ENCODE measurements around the gene NKD1.

NKD1 gene

DNA sequence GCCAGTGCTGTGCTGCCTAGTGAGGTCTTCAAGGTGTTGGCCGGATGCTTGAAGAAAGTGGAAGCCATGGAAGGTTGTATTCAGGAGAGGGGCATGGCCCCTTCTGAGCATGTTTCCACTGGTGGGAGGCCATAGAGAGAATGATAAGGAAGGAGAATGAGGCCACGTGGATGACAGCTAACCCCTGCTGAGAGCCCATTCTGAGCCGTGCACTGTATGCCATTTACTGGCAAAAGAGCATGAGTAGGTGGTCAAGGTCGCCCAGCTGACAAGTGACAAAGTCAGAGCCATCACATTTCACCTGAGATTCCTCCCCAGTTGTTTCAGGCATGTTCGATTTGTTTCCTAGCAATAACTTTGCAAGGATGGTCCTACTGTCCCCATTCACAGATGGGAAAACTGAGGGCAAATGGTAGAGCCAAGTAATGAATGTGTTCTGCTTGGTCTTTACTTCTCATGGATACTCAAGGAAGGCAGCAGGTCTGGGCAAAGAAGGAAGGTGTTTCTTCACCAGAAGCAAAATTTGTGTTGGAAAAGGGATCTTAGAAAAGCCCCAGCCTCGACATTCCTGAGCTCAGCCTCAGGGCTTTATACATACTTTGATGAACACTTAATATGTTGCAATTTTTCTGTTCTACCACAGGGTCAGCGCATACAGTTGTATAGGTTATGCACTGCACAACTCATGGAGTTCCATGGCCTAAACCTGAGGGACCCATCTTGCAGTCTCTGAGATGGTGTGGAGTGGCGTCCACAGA lies 10.5 kb upstream of the NKD1 start:
- DNase-seq (ENCODE audit: low read depth in 2 of 2, low spot score in 1 of 2) = no peak

DNA sequence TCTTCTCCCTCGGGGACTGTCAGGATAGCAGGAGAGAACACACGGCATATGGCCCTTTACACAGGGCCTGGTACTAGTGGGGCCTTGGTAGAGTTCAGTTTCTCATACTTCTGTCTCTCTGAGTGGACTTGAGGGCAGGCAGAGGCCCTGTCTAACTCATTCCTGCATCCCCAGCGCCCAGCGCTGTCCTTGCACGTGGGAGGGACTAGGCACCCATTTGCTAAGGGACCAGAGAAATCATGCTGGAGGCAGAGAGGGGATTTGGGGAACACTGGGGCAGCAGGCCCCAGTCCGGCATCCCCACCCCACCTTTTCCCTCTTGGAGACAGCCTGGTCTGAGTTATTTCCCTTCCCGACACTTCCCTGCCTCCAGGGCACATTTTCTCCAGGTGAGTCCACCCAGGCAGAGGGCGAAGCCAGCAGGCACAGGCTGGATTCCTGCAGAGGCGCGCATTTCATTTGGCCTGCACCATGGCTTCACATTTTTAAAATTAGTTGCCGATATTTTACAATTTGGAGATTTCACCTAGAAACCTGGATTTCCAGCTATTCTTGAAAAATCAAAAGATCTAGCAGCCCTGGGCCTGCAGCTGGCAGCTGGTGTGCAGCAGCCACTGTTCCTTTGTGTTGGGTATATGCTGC lies 9.7 kb upstream of the NKD1 start:
- no peak for DNase-seq (ENCODE audit: low read depth in 2 of 2, low spot score in 1 of 2)

DNA sequence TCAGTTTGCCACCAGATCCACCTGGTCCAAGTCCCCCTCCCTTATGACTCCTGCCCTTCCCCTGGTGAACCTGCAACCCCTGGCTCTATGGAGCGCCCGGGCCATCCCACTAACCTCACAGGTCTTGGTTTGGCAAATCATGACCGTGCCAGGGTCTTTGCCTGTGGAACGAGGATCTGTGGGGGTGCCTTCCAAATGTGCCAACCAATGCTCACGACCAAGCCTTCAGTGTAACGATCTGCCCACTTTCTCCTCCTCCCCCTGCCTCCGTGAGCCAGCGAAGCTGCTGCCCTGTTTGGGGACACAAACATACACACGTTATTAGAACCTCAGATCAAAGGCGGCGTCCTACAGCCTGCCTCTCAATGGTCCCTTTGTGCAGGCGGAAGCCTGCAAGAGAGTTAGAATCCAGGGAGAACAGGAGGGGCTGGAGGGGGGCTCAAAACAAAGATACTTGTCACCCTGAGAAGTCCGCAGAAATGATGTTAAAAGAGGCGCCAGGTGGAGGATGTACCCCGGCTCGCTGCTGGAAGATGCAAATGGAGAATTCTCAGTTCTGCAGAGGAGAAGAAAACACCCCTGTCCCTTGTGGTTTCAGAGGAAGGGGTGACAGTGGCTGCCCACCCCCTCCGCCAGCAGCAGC lies 9.0 kb upstream of the NKD1 start:
- no peak for DNase-seq (ENCODE audit: low read depth in 2 of 2, low spot score in 1 of 2)

DNA sequence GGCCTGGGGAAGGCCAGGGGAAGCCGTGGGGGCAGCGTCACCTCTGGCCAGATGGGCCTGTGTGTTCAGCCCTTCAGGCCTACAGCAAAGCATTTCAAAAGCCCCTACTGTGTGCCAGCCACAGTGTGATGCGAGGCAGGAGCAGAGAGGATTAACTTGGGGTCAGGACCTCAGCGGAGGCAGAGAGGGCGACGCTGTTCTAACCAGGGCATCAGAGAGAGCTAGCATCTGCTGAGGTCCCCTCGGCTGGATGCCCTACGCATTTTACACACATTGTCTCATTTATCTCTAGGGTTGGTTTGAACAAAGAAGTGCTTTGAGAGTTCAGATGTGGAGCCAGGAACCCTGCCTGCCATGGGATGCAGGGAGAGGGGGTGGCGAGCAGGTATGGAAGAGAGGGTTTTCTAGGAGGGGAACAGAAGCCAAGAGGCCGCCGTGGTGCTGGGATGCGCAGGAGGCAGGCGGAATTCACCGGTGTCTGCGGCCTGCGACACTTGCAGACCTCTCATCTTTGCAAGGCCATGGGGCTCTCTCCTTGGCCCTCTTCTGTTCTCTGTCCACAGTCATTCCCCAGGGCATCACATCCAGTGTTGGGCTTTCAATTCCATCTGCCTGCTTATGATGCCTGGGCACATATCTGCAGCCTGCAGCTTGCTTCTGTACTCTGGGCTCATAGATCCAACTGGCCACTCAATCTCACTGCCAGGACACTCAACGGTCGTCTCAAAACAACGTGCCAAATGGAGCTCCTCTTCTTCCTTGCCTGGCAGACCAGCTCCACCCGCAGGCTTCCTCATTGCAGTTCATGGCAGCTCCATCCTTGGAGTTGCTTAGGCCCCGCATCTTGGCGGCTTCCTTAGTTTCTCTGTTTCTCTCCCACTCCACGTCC lies 8.1 kb upstream of the NKD1 start:
- no peak for DNase-seq (ENCODE audit: low read depth in 2 of 2, low spot score in 1 of 2)

DNA sequence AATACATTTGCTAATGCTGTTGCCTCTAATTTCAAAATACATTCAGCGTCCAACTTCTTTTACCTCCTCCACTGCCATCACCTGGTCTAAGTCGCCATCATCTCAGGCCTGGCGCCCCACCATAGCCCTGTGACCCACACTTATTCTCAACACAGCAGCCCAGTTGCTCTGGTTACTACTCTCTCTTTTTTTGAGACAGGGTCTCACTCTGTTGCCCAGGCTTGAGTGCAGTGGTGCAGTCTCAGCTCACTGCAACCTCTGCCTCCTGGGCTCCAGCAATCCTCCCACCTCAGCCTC lies 7.5 kb upstream of the NKD1 start:
- no peak for DNase-seq (ENCODE audit: low read depth in 2 of 2, low spot score in 1 of 2)

DNA sequence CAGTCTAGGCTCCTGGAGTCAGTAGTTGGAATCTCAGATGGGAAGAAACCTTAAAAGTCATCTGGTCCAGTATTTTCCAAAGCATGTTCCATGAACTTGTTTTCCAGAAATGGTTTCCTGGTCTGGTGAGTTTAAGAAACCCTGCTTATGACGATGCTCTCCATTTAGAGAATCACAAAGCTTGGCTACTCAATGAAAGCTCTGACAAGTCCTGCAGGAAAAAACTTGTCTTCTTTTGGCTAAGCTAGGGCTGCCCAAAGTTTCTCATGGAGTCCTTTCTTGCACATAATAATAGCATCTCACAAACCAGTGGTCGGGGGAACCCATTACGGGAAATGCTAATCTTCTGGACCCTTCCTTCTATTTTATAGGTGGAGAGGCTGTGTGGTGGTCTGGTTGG lies 5.5 kb upstream of the NKD1 start:
- DNase-seq (ENCODE audit: low read depth in 2 of 2, low spot score in 1 of 2) = no peak

DNA sequence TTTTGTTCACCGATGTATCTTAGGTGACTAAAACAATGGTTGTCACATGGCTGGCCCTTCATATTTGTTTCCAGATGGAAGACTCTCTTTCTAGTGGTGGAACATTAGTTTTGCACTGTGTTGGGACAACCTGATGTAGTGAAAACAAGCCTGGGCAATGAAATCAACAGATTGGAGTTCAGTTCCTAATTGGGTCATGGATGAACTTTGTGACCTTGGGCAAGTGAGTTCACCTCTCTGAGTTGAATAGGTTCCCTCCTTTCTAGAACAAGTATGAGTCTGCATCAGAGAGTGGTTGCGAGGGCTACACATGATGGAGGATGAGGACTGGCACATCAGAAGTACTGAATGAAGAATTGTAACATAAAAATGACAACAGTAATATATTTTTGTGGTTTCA lies 2.1 kb upstream of the NKD1 start:
- DNase-seq (ENCODE audit: low read depth in 2 of 2, low spot score in 1 of 2) = no peak

DNA sequence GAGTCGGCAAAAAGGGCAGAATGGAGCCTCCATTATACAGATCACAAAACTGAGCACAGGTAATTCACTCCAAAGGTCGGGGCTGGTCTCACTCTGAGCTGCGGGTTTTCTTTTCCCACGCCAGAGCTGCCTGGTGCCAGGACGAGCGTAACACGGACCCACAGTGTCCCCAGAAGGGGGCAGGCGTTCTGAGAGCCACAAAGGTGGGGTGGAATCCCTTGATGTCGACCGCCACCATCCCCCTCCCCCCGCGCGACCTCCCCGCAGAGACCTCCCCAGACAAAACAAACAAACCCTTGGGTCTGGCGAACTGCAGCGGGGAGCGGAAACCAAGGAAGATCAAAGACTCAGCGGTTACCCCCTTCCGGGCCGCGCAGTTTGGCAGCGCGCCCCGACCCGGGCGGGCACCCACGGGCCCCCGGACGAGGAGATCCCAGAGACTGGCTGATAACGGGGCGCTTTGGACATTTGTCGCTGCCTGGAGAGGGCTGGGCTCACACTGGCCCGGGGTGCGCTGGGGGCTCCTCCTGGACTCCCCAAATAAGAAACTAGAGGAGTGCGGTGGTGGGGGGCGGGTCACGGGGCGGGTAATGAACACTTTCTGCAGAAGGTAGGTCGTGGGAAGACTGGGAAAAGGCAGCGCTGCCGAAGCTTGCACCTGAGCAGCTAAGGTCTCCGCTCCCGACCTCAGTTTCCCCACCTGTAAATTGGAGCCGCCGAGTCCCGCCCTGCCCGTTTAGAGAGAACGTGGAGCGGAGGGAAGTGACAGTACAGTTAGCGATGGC lies 664 bp upstream of the NKD1 start:
- peak; percentile 64 to 72 for DNase-seq (ENCODE audit: low read depth in 2 of 2, low spot score in 1 of 2)

DNA sequence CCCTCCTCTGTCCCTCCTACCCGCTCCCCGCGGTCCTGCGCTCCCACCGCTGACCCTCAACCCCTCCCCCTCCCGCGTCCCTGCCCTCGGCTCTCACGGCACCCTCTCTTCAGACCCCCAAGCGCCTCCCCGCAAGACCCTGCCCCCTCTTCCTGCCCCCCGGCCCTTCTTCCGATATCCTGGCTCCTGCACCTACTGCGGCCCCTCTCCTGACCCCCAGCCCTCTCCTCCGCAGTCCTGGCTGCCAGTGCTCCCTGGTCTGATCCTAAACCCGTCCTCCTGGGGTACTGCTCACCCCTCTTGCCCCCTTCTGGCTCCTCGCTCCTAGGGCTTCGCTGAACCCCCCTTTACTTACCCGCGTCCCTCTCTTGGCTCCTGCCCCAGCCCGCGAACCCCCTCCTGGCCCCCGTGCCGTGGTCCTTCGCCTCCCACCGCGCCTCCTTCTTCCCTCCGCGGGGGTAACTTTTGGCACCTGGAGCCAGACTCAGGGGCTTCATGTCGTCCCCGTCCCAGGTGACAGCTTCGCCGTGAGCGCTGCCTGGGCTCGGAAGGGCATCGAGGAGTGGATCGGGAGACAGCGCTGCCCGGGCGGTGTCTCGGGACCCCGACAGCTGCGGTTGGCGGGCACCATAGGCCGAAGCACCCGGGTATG lies 839 bp downstream of the NKD1 start:
- DNase-seq (ENCODE audit: low read depth in 2 of 2, low spot score in 1 of 2) = no peak

DNA sequence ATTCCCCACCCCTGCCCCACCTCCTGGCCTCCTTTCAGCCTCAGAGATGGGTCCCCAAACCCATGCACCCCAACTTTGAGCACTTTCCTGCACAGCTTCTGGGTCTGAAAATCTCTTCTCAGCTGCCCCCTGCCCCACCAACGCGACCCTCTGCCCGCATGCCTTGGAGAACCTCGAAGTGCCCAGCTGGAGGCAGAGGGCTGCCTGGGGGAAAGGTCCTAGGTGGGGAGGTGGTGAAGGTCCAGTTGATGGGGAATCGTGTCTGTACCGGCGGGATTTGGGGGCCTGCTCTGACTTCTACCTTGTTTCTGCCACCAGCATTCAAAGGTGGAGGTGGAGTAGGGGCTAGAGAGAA lies 1.3 kb downstream of the NKD1 start:
- no peak for DNase-seq (ENCODE audit: low read depth in 2 of 2, low spot score in 1 of 2)

DNA sequence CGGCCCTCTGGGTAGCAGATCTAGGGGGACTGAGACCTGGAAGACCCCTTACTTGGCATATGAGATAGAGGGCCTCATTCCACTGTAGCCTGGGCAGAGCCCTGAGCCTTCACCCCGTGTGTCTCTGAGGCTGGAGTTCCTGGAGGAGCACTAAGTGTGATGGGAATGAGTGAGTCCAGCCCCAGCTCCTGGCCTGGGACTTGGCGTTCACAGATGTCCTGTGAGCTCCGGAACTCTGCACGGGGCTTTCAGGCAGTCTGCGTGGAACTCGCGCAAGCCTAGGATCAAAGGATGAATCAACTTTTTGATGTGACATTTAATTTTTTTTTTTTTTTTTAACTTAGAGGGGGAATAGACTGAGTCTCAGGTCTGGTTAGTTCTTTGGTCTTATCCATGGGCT lies 1.8 kb downstream of the NKD1 start:
- peak in 1 of 2 donors; percentile 4 for DNase-seq (ENCODE audit: low read depth in 2 of 2, low spot score in 1 of 2)

DNA sequence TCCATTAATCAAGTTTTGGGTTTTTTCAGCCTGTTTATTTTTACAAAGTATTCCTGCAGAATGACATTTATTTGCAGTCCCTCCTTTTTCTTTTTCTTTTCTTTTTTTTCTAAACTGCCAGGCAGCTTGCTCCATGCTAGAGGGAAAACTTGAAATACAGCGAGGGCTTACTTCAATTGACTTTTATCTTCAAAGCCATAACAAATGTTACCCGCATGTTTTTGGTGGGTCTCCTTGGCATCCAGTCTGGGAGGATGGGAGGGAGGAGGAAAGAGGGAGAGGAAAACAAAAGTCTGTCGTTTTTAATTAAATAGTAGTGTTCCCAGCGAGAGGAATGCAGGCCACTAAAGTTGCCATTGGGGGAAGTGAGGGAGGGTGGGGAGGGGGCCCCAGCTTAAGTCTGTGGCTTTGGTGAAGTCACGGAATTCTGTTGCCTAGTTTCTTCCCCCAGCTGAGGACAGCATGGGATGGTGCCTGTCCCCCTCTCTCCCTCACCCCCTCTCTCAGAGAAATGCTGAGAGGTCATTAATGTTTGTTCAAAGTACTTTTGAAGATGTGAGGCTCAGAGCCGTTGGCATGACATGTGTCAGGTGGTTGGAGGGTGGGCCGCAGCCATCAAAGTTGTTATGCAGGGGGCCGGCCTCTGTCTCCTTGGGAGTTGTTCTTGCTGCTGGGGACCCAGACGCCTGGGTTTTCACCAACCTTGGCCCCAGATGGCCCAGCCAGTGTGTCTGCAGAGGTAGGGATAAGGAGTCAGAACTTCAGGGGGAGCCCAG lies 2.9 kb downstream of the NKD1 start:
- DNase-seq (ENCODE audit: low read depth in 2 of 2, low spot score in 1 of 2) = no peak

DNA sequence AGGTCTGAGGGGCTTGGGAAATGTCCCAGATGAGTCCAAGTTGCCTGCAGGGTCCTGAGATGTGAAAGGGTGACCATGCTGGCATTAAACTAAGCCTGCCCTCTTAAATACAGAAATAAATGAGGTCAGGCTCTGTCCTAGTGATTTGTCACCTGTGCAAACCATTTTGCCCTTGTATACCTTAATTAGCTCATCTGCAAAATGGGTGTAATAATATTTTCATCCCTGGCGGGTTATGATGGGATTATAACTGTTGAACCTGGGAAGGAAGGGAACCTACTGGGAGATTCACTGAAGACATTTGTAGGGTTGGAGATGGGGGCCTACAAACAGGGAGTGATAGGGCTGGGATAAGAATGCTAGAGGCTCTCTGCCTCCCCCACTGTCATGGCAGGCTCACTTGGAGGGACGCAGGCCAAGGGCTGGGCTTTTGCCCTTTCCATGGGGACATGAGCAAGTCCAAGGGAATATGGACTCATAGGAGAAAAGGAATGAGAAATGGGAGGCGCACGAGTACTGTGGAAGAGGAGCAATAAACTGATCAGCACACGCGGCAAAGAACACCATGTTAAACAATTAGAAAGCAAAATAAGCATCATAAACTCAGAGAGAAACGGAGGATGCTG lies 4.4 kb downstream of the NKD1 start:
- DNase-seq (ENCODE audit: low read depth in 2 of 2, low spot score in 1 of 2) = no peak

DNA sequence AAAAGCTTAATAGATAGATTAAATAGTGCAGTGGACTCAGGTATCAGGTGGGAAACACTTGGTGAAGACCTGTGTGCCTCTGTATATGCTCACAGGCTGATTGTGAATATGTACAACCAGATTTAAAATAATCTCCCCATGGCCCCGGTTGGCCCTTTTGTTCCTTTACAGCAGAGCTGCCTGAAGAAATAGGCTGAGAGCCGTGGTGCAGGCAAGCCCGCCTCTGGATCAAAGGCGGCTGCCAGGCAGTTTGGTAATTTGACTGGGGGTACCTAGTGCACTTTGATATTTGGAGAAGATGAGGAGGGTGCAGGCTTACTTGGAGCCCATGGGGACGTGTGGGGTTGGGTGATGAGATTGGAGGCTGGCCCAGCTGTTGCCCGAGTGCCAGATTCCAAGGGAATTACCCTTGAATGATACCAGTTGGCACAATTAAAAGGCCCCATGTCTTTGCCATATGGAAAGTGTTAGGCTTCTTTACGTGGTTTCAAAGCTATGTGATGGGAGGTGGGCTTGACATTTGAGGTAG lies 5.0 kb downstream of the NKD1 start:
- DNase-seq (ENCODE audit: low read depth in 2 of 2, low spot score in 1 of 2) = no peak

DNA sequence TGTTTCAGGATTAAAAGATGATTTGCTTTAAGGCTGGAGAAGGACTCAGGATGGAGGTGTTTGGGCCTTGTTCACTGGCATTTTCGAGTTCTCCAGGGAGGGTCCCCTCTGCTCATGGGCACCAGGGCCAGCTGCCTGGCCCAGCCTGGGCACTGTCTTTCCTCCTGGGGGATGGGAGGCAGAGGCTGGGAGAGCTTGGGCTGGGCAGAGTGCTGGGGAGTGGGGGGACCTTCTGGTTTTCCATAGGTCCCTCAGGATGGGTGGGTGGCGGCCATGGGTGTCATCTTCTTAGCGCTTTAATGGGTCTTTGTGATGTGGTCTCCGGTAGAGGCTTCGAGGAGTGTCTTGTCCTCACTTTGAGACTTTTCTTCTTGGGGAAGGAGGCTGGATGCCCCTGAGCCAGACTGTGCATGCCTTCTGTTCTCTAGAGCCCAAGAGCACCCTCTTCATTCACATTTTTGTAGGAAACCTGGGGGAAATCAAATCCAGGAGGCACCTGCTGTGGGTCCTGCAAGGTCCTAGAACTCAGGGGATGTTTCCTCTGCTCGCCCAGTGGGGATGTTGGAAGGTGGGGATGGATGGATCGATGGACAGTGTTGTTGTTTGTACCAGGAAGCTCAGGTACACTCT lies 5.7 kb downstream of the NKD1 start:
- DNase-seq (ENCODE audit: low read depth in 2 of 2, low spot score in 1 of 2) = no peak

DNA sequence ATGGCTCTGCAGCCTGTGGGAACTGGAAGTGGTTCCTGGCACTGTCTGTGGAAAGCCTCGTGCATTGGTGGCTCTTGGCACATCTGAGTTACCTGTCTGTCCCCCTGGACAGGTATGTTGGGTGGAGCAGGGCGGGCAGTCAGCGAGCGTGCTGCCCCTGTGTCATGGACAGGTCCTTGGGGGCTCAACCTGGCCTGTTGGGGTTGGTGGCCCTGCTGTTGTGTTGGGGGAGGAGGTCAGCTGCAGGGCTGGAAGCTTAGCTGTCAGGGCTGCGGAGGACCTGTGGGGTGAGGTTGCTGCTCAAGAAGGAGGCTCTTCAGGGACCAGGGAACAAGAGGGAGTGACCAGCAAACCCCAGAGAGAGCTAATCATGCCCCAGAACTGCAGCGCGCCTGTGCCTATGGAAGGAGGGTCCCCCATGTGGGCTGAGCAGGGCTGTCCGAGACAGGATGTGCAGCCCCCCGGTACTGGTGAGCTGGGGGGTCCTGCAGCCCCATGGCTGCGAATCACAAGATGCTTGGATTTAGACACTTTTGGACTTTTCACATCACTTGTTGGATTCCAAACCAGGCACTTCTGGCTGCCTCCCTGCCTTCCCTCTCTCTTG lies 7.2 kb downstream of the NKD1 start:
- DNase-seq (ENCODE audit: low read depth in 2 of 2, low spot score in 1 of 2) = no peak

DNA sequence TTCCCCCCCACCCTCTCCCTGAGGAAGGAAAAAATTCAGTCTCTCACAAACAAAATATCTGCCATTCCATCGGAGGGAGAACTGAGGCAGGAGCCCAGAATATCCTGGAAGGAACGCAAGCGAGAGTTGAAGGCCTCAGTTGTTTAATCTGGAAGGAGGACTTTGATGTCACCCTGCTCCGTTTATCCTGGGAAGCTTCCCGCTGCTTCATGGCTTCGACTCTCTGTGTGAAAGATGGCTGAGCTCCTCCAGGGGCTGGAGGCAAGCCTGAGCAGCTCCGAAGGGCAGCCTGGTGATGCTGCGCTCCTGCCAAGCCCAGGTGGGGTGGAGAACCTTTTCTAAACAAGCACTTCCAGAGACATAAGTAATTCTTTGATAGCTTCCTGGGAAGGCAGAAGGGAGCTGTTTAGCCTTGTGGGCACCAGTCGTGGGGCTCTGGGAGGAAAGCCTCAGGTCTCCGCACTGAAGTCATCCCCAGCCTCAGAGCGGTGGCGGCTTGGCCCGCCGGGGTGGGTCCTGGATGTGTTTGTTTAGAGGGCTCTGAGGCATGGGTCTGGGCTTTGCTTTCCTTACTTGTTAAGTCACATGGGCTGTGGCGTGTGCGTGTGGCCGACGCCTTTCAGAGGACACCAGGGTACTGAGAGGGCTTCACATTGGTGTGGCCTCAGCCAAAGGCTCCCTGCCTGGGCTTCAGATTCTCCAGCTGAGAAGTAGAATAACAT lies 7.9 kb downstream of the NKD1 start:
- no peak for DNase-seq (ENCODE audit: low read depth in 2 of 2, low spot score in 1 of 2)

DNA sequence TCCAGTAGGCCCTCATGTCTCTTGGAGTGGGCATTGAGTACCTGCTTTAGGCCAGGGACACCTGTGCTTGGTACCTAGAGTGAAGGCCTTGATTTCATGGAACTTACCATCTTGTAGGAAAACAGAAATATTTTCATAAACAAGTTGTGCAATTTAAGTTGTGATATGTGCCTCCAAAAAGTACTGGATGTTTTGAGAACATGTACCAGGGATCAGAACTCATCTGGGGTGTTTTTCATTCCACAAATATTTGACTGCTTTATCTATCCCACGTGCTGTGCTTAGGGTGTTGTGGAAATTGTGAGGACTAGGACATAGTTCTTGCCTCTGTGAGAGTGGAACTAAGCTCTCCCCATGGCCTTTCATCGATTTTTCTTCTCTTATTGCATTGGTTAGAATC lies 8.8 kb downstream of the NKD1 start:
- DNase-seq (ENCODE audit: low read depth in 2 of 2, low spot score in 1 of 2) = no peak

Data from stimulated activated CD8-positive, alpha-beta memory T cell treated with anti-CD3 and anti-CD28 coated beads, Interleukin-4, amount 100 ng/mL, for 1 hour (primary cell).